NCI-H2227 (cell line): Measurements from ENCODE around the gene HSD17B2.
"Not testable (repeated sequence)": the region's sequence is repeated elsewhere in the genome, so short reads cannot be mapped to it uniquely, and the experiment has no call there.

Experiments
- DNase-seq: peaks from one replicate; lab custom pipeline; 2025; ENCODE audit not compliant: unreplicated experiment; lab: John Stamatoyannopoulos, UW

Gene HSD17B2

GRCh38 chr16:82074019-82074558 lies 39.0 kb downstream of the HSD17B2 start:
- no peak for DNase-seq

- no peak for DNase-seq
Measured at GRCh38 chr16:82078125-82078524, 43.1 kb downstream of the HSD17B2 start.

GRCh38 chr16:82079892-82080291 lies 44.8 kb downstream of the HSD17B2 start:
- DNase-seq, result no peak

- no peak for DNase-seq
Measured at GRCh38 chr16:82081264-82081663, 46.2 kb downstream of the HSD17B2 start.

GRCh38 chr16:82082097-82082496 lies 47.0 kb downstream of the HSD17B2 start:
- DNase-seq, result no peak

- DNase-seq, result no peak
Measured at GRCh38 chr16:82082543-82083244, 47.6 kb downstream of the HSD17B2 start.

GRCh38 chr16:82083710-82084353 lies 48.8 kb downstream of the HSD17B2 start:
- DNase-seq, result no peak

- no peak for DNase-seq
Measured at GRCh38 chr16:82085011-82085779, 50.1 kb downstream of the HSD17B2 start.

GRCh38 chr16:82088483-82088882 lies 53.4 kb downstream of the HSD17B2 start:
- DNase-seq, result no peak

- DNase-seq, result no peak
Measured at GRCh38 chr16:82091241-82091640, 56.2 kb downstream of the HSD17B2 start.

- no peak for DNase-seq
Measured at GRCh38 chr16:82092711-82093110, 57.7 kb downstream of the HSD17B2 start.

- DNase-seq, result no peak
Measured at GRCh38 chr16:82093666-82094300, 58.7 kb downstream of the HSD17B2 start.

- DNase-seq, result no peak
Measured at GRCh38 chr16:82094942-82095540, 60.0 kb downstream of the HSD17B2 start.

- no peak for DNase-seq
Measured at GRCh38 chr16:82096641-82097040, 61.6 kb downstream of the HSD17B2 start.

GRCh38 chr16:82105107-82105506 lies 70.1 kb downstream of the HSD17B2 start:
- no peak for DNase-seq

GRCh38 chr16:82108100-82108499 lies 73.0 kb downstream of the HSD17B2 start:
- DNase-seq, result no peak

GRCh38 chr16:82108774-82109173 lies 73.7 kb downstream of the HSD17B2 start:
- DNase-seq, result no peak

GRCh38 chr16:82109266-82109665 lies 74.2 kb downstream of the HSD17B2 start:
- DNase-seq, result not testable (repeated sequence)

- DNase-seq, result no peak
Measured at GRCh38 chr16:82111944-82112343, 76.9 kb downstream of the HSD17B2 start.

GRCh38 chr16:82113741-82114140 lies 78.7 kb downstream of the HSD17B2 start:
- DNase-seq, result no peak

GRCh38 chr16:82116535-82116934 lies 81.5 kb downstream of the HSD17B2 start:
- DNase-seq, result no peak
